Erythroblast (primary cell): ENCODE results near the gene PIP4K2C.

Source experiments
- GATA1 ChIP-seq: IDR thresholded peaks from 2 replicates; pipeline ENCODE4 v1.6.1; 2011; ENCODE audit warnings: low read depth, mild to moderate bottlenecking, control low read depth, low read length, moderate library complexity
- POLR2A ChIP-seq: IDR thresholded peaks from 2 replicates; pipeline ENCODE4 v1.6.1; 2011; ENCODE audit warnings: mild to moderate bottlenecking, low read length

- TF ChIP-seq POLR2A (no peak), GATA1 (no peak)
Measured at GRCh38 chr12:57584050-57584449, 6.9 kb upstream of the PIP4K2C start.
